Measurements from ENCODE around the gene TNPO1.

The TNPO1 gene

GRCh38 chr5:72818866-72819534 lies 2.5 kb downstream of the TNPO1 start:
- peak; percentile 60 for DNase-seq
- ATAC-seq: no peak

- DNase-seq (no peak), ATAC-seq (no peak)
Measured at GRCh38 chr5:72821776-72822175, 5.3 kb downstream of the TNPO1 start.

- ATAC-seq (no peak), DNase-seq (no peak)
Measured at GRCh38 chr5:72822944-72823343, 6.5 kb downstream of the TNPO1 start.

GRCh38 chr5:72829707-72830106 lies 13.2 kb downstream of the TNPO1 start:
- ATAC-seq: no peak

GRCh38 chr5:72830362-72830761 lies 13.9 kb downstream of the TNPO1 start:
- no peak for DNase-seq
- no peak for ATAC-seq

More at GRCh38 chr5:72829707-72830106, 13.2 kb downstream of the TNPO1 start:
- no peak for DNase-seq

GRCh38 chr5:72831685-72832084 lies 15.2 kb downstream of the TNPO1 start:
- DNase-seq (no peak), ATAC-seq (no peak)

- DNase-seq: no peak
- ATAC-seq: no peak
Measured at GRCh38 chr5:72834924-72835323, 18.5 kb downstream of the TNPO1 start.

- no peak for ATAC-seq
- DNase-seq: no peak
Measured at GRCh38 chr5:72835633-72836032, 19.2 kb downstream of the TNPO1 start.

GRCh38 chr5:72836810-72837209 lies 20.3 kb downstream of the TNPO1 start:
- DNase-seq (no peak), ATAC-seq (no peak)

- ATAC-seq (no peak), DNase-seq (no peak)
Measured at GRCh38 chr5:72837524-72838096, 21.1 kb downstream of the TNPO1 start.

- ATAC-seq (no peak), DNase-seq (no peak)
Measured at GRCh38 chr5:72840041-72840440, 23.6 kb downstream of the TNPO1 start.

GRCh38 chr5:72841756-72842535 lies 25.5 kb downstream of the TNPO1 start:
- ATAC-seq: no peak
- DNase-seq: no peak

- peak; percentile 87 for ATAC-seq
- DNase-seq: no peak
Measured at GRCh38 chr5:72842816-72843215, 26.4 kb downstream of the TNPO1 start.

GRCh38 chr5:72844218-72844603 lies 27.8 kb downstream of the TNPO1 start:
- DNase-seq (no peak), ATAC-seq (no peak)

- ATAC-seq (no peak), DNase-seq (no peak)
Measured at GRCh38 chr5:72845889-72846288, 29.4 kb downstream of the TNPO1 start.

GRCh38 chr5:72846483-72846882 lies 30.0 kb downstream of the TNPO1 start:
- ATAC-seq: no peak
- DNase-seq: no peak

GRCh38 chr5:72847439-72847838 lies 31.0 kb downstream of the TNPO1 start:
- no peak for DNase-seq
- no peak for ATAC-seq

GRCh38 chr5:72847989-72848473 lies 31.6 kb downstream of the TNPO1 start:
- DNase-seq (peak; percentile 85), ATAC-seq (peak; percentile 88)

GRCh38 chr5:72848474-72849428 lies 32.3 kb downstream of the TNPO1 start:
- peak; percentile 64 for ATAC-seq
- DNase-seq: peak; percentile 62

GRCh38 chr5:72849546-72849945 lies 33.1 kb downstream of the TNPO1 start:
- DNase-seq: no peak
- no peak for ATAC-seq

- DNase-seq: no peak
- no peak for ATAC-seq
Measured at GRCh38 chr5:72850113-72850512, 33.7 kb downstream of the TNPO1 start.

GRCh38 chr5:72852356-72852755 lies 35.9 kb downstream of the TNPO1 start:
- DNase-seq (no peak), ATAC-seq (no peak)

Measured in stimulated activated naive CD8-positive, alpha-beta T cell treated with anti-CD3 and anti-CD28 coated beads, Interleukin-15, Interleukin-2, amounts not matched to agents 100 U/mL and 50 U/mL, for 24 hours (primary cell).